Liver (tissue), 9 donors: Measurements from ENCODE around the gene CDK2AP2. TPM values are rescaled to one million over a fixed set of nuclear protein-coding genes. Genes with fewer than 3 reads are reported as not detected.
A peak's percentile ranks its signal among the peaks of the same experiment; 100 is the strongest.

Experiments used
- DNase-seq: peaks from one replicate; pipeline ENCODE4 v3.0.0-alpha.2; 2017; ENCODE audit warnings: low spot score
- H3K27ac ChIP-seq, 2 donors: one replicate each; pipeline ENCODE4 v1.7.0; 2013; ENCODE audit warnings: inconsistent platforms in 2 of 2, low read length in 2 of 2, control low read depth in 1 of 2, low read depth in 1 of 2, mild to moderate bottlenecking in 1 of 2
- H3K27me3 ChIP-seq, 4 donors: one replicate each; pipeline versions ENCODE4 v1.6.1 to v1.7.0; 2013; ENCODE audit warnings: low read length in 3 of 4, inconsistent platforms in 1 of 4, mild to moderate bottlenecking in 1 of 4, moderate library complexity in 1 of 4; ENCODE audit not compliant: control insufficient read depth in 4 of 4, insufficient read depth in 4 of 4
- H3K36me3 ChIP-seq, 4 donors: one replicate each; pipeline versions ENCODE4 v1.6.1 to v1.7.0; 2013; ENCODE audit warnings: low read length in 3 of 4, mild to moderate bottlenecking in 3 of 4, low read depth in 1 of 4, moderate library complexity in 1 of 4; ENCODE audit not compliant: control insufficient read depth in 4 of 4, insufficient read depth in 3 of 4
- H3K4me1 ChIP-seq, 4 donors: one replicate each; pipeline versions ENCODE4 v1.6.1 to v1.7.0; 2013; ENCODE audit warnings: low read length in 3 of 4, mild to moderate bottlenecking in 3 of 4, moderate library complexity in 1 of 4; ENCODE audit not compliant: control insufficient read depth in 4 of 4, insufficient read depth in 4 of 4
- H3K4me3 ChIP-seq, 3 donors: one replicate each; pipeline versions ENCODE4 v1.6.1 to v1.7.0; 2013; ENCODE audit warnings: low read length in 3 of 3, control low read depth in 1 of 3, low read depth in 1 of 3, mild to moderate bottlenecking in 1 of 3
- H3K9ac ChIP-seq, 2 donors: one replicate each; pipeline ENCODE4 v1.7.0; 2013; ENCODE audit warnings: low read length in 2 of 2, mild to moderate bottlenecking in 2 of 2, moderate library complexity in 2 of 2, control low read depth in 1 of 2, low read depth in 1 of 2
- H3K9me3 ChIP-seq, 4 donors: one replicate each; pipeline versions ENCODE4 v1.6.1 to v1.7.0; 2013; ENCODE audit warnings: low read length in 3 of 4; ENCODE audit not compliant: control insufficient read depth in 4 of 4
- CTCF ChIP-seq: fragments of 150-350 bp; IDR thresholded peaks from 2 replicates; pipeline ENCODE4 v1.5.1; 2017; ENCODE audit warnings: improper control_type of control experiment, low read depth, low read length; ENCODE audit not compliant: missing input control
- EGR1 ChIP-seq, 2 donors: IDR thresholded peaks; 2 replicates each; pipeline ENCODE4 v1.6.1; 2016 to 2018; ENCODE audit warnings: antibody characterized with exemption in 2 of 2, low read depth in 2 of 2
- FOXA1 ChIP-seq: IDR thresholded peaks from 2 replicates; pipeline ENCODE4 v1.6.1; 2016; ENCODE audit warnings: antibody characterized with exemption
- FOXA2 ChIP-seq: IDR thresholded peaks from 2 replicates; pipeline ENCODE4 v1.6.1; 2016; ENCODE audit warnings: antibody characterized with exemption
- GABPA ChIP-seq, 2 donors: IDR thresholded peaks in 1 of 2; conservative IDR thresholded peaks in 1 of 2; 2 replicates each; pipeline ENCODE4 v1.6.1; 2016; ENCODE audit warnings: antibody characterized with exemption in 2 of 2, mild to moderate bottlenecking in 1 of 2, moderate library complexity in 1 of 2
- HNF4G ChIP-seq: IDR thresholded peaks from 2 replicates; pipeline ENCODE4 v1.6.1; 2016; ENCODE audit warnings: antibody characterized with exemption
- JUND ChIP-seq, 2 donors: IDR thresholded peaks; 2 replicates each; pipeline ENCODE4 v1.6.1; 2016; ENCODE audit warnings: antibody characterized with exemption in 2 of 2
- MAX ChIP-seq: IDR thresholded peaks from 2 replicates; pipeline ENCODE4 v1.6.1; 2016; ENCODE audit warnings: antibody characterized with exemption
- NR2F2 ChIP-seq: IDR thresholded peaks from 2 replicates; pipeline ENCODE4 v1.6.1; 2016; ENCODE audit warnings: antibody characterized with exemption
- RAD21 ChIP-seq, 2 donors: IDR thresholded peaks; 2 replicates each; pipeline ENCODE4 v1.6.1; 2016; ENCODE audit warnings: antibody characterized with exemption in 2 of 2, mild to moderate bottlenecking in 2 of 2
- RXRA ChIP-seq, 2 donors: IDR thresholded peaks; 2 replicates each; pipeline ENCODE4 v1.6.1; 2017 to 2018; ENCODE audit warnings: antibody characterized with exemption in 2 of 2, mild to moderate bottlenecking in 1 of 2
- SP1 ChIP-seq: IDR thresholded peaks from 2 replicates; pipeline ENCODE4 v1.6.1; 2018; ENCODE audit warnings: antibody characterized with exemption, mild to moderate bottlenecking
- TAF1 ChIP-seq: conservative IDR thresholded peaks from 2 replicates; pipeline ENCODE4 v1.6.1; 2016; ENCODE audit warnings: antibody characterized with exemption, mild to moderate bottlenecking
- YY1 ChIP-seq: IDR thresholded peaks from 2 replicates; pipeline ENCODE4 v1.6.1; 2016; ENCODE audit warnings: antibody characterized with exemption, mild to moderate bottlenecking
- WGBS: extraction: QIAGEN DNeasy Blood & Tissue Kit; methylation state at CpG from one replicate; pipeline ENCODE4 v1.1.7; 2013; 5-methylcytosine and 5-hydroxymethylcytosine counted together
- polyA plus RNA-seq, 2 donors: library from polyadenylated mRNA; stranded (reverse) in 1 of 2; unstranded in 1 of 2; fragments of 200-250 nt in 1 of 2; fragments of >200 nt in 1 of 2; fragmentation: Nextera tagmentation in 1 of 2; extraction: Ambion mirVana in 1 of 2; gene quantifications; one replicate each; pipeline versions ENCODE4 v1.2.1 to v1.2.3, GENCODE V29; 2013 to 2015
- total RNA-seq, 2 donors: library from RNA; depleted of rRNA; stranded (reverse); fragments of >200 nt; gene quantifications; one replicate each; pipeline ENCODE4 v1.2.3, GENCODE V29; 2014
- TF ChIP-seq, protein P1 (sequence below): IDR thresholded peaks from 2 replicates; pipeline ENCODE4 v1.6.1; 2016; ENCODE audit warnings: antibody characterized with exemption
- TF ChIP-seq, protein P2 (sequence below): IDR thresholded peaks from 2 replicates; pipeline ENCODE4 v1.6.1; 2016; ENCODE audit warnings: antibody characterized with exemption
- donor health status: healthy.
- donor health status: healthy.
- donor health status: healthy.
- donor health status: healthy.
- donor health status: healthy.

The CDK2AP2 gene
- total and polyA plus RNA-seq, 4 donors, result 14.1 to 126 (median 56.6) TPM

DNA sequence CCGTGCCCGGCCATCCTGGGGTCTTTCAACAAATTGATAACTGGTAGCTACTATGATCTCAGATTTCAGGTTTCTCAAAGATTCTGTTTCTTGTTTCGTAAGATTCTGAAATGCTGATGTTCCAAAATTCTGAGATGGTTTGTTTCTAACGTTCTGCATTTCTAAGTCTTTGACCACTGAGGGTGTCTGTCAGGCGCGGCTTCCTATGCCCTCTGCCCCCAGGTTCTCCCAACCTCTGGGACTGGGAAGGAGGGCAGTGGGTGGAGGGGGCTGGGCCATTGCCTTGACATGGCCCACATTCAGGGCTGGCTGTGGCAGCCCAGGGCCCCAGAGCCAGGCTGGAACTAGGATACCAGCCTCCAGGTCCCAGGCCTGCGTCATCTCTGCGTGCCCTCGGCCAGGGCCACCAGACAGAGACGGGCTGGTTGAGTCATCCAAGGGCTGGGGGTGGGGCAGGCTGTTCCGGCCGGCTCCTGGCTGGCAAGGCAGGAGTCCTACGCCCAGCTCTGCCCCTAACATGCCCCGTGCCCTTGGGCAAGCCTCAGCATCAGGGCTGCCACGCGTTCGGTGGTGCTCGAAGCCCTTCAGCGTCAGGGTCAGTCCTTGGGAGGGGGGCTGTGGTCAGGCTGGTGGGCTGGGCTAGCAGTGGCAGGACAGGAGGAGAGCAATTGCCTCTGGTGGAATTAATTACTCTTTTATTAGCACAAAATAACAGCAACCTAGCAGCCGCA lies 44.1 kb downstream of the CDK2AP2 start:
- no peak for DNase-seq
- 69% methylated on average over 20 of the region's 20 CpGs for WGBS
- peaks cover 19 to 40% (median 30%) of the 10 kb centered on the region in 4 donors for H3K4me1 ChIP-seq
- no peaks in the 10 kb centered on the region for H3K27me3 ChIP-seq
- H3K9ac ChIP-seq, result no peak overlapping the region
- peak overlapping the region; percentile 73 to 95 for H3K27ac ChIP-seq
- no peaks in the 10 kb centered on the region for H3K9me3 ChIP-seq
- H3K4me3 ChIP-seq, result peak overlapping the region in 2 of 3 donors; percentile 26 to 82
- no peak for TF ChIP-seq NR2F2
- peak in 1 of 2 donors; percentile 78 for TF ChIP-seq JUND (IDR thresholded peaks at IDR 0.05)
- no peaks in the 10 kb centered on the region for H3K36me3 ChIP-seq

- no peaks in the 10 kb centered on the region for H3K27me3 ChIP-seq
- no peaks in the 10 kb centered on the region for H3K9me3 ChIP-seq
- WGBS, result 97% methylated on average over 10 of the region's 10 CpGs
- H3K36me3 ChIP-seq, result no peaks in the 10 kb centered on the region
- H3K27ac ChIP-seq, result no peak overlapping the region
- no peak overlapping the region for H3K4me3 ChIP-seq
- TF ChIP-seq, protein P1, sequence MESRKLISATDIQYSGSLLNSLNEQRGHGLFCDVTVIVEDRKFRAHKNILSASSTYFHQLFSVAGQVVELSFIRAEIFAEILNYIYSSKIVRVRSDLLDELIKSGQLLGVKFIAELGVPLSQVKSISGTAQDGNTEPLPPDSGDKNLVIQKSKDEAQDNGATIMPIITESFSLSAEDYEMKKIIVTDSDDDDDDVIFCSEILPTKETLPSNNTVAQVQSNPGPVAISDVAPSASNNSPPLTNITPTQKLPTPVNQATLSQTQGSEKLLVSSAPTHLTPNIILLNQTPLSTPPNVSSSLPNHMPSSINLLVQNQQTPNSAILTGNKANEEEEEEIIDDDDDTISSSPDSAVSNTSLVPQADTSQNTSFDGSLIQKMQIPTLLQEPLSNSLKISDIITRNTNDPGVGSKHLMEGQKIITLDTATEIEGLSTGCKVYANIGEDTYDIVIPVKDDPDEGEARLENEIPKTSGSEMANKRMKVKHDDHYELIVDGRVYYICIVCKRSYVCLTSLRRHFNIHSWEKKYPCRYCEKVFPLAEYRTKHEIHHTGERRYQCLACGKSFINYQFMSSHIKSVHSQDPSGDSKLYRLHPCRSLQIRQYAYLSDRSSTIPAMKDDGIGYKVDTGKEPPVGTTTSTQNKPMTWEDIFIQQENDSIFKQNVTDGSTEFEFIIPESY, result no peak
- TF ChIP-seq JUND (IDR thresholded peaks at IDR 0.05), result no peak
- no peak for TF ChIP-seq RXRA (IDR thresholded peaks at IDR 0.05)
- no peak for TF ChIP-seq NR2F2
- no peak for TF ChIP-seq EGR1 (IDR thresholded peaks at IDR 0.05; ENCODE audit: low read depth in 2 of 2)
- no peak for TF ChIP-seq YY1
- no peak for DNase-seq
- H3K9ac ChIP-seq, result no peak overlapping the region
- H3K4me1 ChIP-seq, result peaks cover 15 to 35% (median 28%) of the 10 kb centered on the region in 4 donors
Observed at GRCh38 chr11:67463186-67463585, 44.8 kb downstream of the CDK2AP2 start.

GRCh38 chr11:67458266-67458665 lies 49.7 kb downstream of the CDK2AP2 start:
- Histone ChIP-seq H3K9ac (no peak overlapping the region), H3K27ac (no peak overlapping the region), H3K4me1 (no peaks in the 10 kb centered on the region), H3K4me3 (no peak overlapping the region), H3K36me3 (no peaks in the 10 kb centered on the region), H3K9me3 (no peaks in the 10 kb centered on the region), H3K27me3 (no peaks in the 10 kb centered on the region)
- no peak for TF ChIP-seq RAD21 (IDR thresholded peaks at IDR 0.05)
- no peak for TF ChIP-seq RXRA (IDR thresholded peaks at IDR 0.05)
- no peak for TF ChIP-seq GABPA (IDR thresholded peaks at IDR 0.05 in 1 of 2, conservative IDR thresholded peaks at IDR 0.05 in 1 of 2)
- TF ChIP-seq FOXA2, result no peak
- no peak for DNase-seq
- 92% methylated on average over 19 of the region's 19 CpGs for WGBS

DNA sequence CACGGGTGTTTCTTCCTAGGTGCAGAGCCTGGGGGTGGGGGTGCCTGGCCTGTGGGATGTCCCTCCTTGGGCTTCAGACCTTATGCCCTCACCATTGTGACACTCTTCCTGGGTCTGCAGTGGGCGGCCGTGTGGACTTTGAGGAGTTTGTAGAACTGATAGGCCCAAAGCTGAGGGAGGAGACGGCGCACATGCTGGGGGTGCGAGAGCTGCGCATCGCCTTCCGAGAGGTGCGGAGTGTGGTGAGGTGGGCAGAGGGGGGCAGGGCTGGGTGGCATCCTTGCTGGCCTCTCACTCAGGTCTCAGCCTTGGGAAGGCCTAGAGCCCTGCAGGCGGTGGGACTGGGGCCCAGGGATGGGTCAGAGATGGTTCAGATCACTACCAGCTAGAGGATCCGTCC lies 50.5 kb downstream of the CDK2AP2 start:
- Histone ChIP-seq H3K9me3 (no peaks in the 10 kb centered on the region), H3K4me1 (no peaks in the 10 kb centered on the region), H3K27ac (no peak overlapping the region), H3K9ac (no peak overlapping the region), H3K27me3 (no peaks in the 10 kb centered on the region), H3K4me3 (no peak overlapping the region), H3K36me3 (no peaks in the 10 kb centered on the region)
- 93% methylated on average over 12 of the region's 12 CpGs for WGBS
- no peak for DNase-seq
- TF ChIP-seq JUND (IDR thresholded peaks at IDR 0.05) (no peak), FOXA2 (no peak), NR2F2 (no peak), RXRA (IDR thresholded peaks at IDR 0.05) (no peak), RAD21 (IDR thresholded peaks at IDR 0.05) (no peak), HNF4G (no peak), TAF1 (no peak), YY1 (no peak), EGR1 (IDR thresholded peaks at IDR 0.05; ENCODE audit: low read depth in 2 of 2) (no peak), MAX (no peak), CTCF (no peak), FOXA1 (no peak), SP1 (no peak), GABPA (IDR thresholded peaks at IDR 0.05 in 1 of 2, conservative IDR thresholded peaks at IDR 0.05 in 1 of 2) (no peak)
- TF ChIP-seq, protein P1, result no peak
- TF ChIP-seq, protein P2, sequence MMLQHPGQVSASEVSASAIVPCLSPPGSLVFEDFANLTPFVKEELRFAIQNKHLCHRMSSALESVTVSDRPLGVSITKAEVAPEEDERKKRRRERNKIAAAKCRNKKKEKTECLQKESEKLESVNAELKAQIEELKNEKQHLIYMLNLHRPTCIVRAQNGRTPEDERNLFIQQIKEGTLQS, result no peak
